Vagina (tissue), 2 donors: ENCODE results near the gene RASAL2.

ENCODE experiments used
- CTCF ChIP-seq, 3 experiments: fragments of 450-650 bp in 2 of 3; fragments of 200-600 bp in 1 of 3; sonication (generic) in 1 of 3; IDR thresholded peaks; one replicate each; pipeline ENCODE4 v1.5.1; 2017 to 2019; ENCODE audit warnings: antibody characterized with exemption in 3 of 3, mild to moderate bottlenecking in 2 of 3, moderate library complexity in 2 of 3
- POLR2A ChIP-seq, 2 donors: fragments of 450-650 bp; IDR thresholded peaks; one replicate each; pipeline ENCODE4 v1.6.1; 2017; ENCODE audit warnings: antibody characterized with exemption in 2 of 2, mild to moderate bottlenecking in 2 of 2, moderate library complexity in 2 of 2

- TF ChIP-seq CTCF (IDR thresholded peaks at IDR 0.05), result no peak
- no peak for TF ChIP-seq POLR2A (IDR thresholded peaks at IDR 0.05)
Measured at GRCh38 chr1:178180405-178180804, 86.5 kb downstream of the RASAL2 start.
